Stimulated activated CD8-positive, alpha-beta memory T cell treated with anti-CD3 and anti-CD28 coated beads, Interleukin-12 subunit alpha, Interleukin-12 subunit beta, amount 100 ng/mL, for 1 hour (primary cell): ENCODE measurements around the gene SINHCAF.
"Not testable (repeated sequence)": the region's sequence is repeated elsewhere in the genome, so short reads cannot be mapped to it uniquely, and the experiment has no call there.

Experiments used
- DNase-seq: peaks from one replicate; pipeline ENCODE4 v3.0.0-alpha.2; 2020; ENCODE audit warnings: low read depth

The SINHCAF gene

GRCh38 chr12:31325877-31326631, at the start of gene SINHCAF:
Gene SINHCAF, minus strand, starts transcription at chr12:31326150. Its CDS starts 27,946 bp downstream, at chr12:31298204.
- DNase-seq: peak; percentile 99

GRCh38 chr12:31375422-31375821, 49.5 kb upstream of the SINHCAF start:
- not testable (repeated sequence) for DNase-seq

GRCh38 chr12:31371256-31371620, 45.3 kb upstream of the SINHCAF start:
- no peak for DNase-seq

GRCh38 chr12:31370531-31371255, 44.7 kb upstream of the SINHCAF start:
- no peak for DNase-seq

GRCh38 chr12:31369712-31370521, 44.0 kb upstream of the SINHCAF start:
- no peak for DNase-seq

- DNase-seq: no peak
These were observed 42.9 kb upstream of the SINHCAF start for GRCh38 chr12:31368666-31369361.

GRCh38 chr12:31366104-31366621, 40.2 kb upstream of the SINHCAF start:
- DNase-seq: no peak

- no peak for DNase-seq
These were observed 37.9 kb upstream of the SINHCAF start for GRCh38 chr12:31363831-31364230.

- no peak for DNase-seq
These were observed 37.5 kb upstream of the SINHCAF start for GRCh38 chr12:31363416-31363809.

- no peak for DNase-seq
These were observed 36.9 kb upstream of the SINHCAF start for GRCh38 chr12:31362759-31363415.

GRCh38 chr12:31362115-31362758, 36.3 kb upstream of the SINHCAF start:
- DNase-seq: no peak

- no peak for DNase-seq
These were observed 35.8 kb upstream of the SINHCAF start for GRCh38 chr12:31361730-31362114.

- no peak for DNase-seq
These were observed 29.8 kb upstream of the SINHCAF start for GRCh38 chr12:31355747-31356107.

- DNase-seq: no peak
These were observed 28.1 kb upstream of the SINHCAF start for GRCh38 chr12:31353750-31354708.

GRCh38 chr12:31346267-31346666, 20.3 kb upstream of the SINHCAF start:
- no peak for DNase-seq

GRCh38 chr12:31343139-31343538, 17.2 kb upstream of the SINHCAF start:
- no peak for DNase-seq

GRCh38 chr12:31342286-31342685, 16.3 kb upstream of the SINHCAF start:
- no peak for DNase-seq

- DNase-seq: no peak
These were observed 14.1 kb upstream of the SINHCAF start for GRCh38 chr12:31339831-31340622.

GRCh38 chr12:31337952-31338351, 12.0 kb upstream of the SINHCAF start:
- no peak for DNase-seq
